HG03354 (cell line): ENCODE results near the gene AP2M1.
A peak's percentile ranks its signal among the peaks of the same experiment; 100 is the strongest.
"Not testable (repeated sequence)": the region's sequence is repeated elsewhere in the genome, so short reads cannot be mapped to it uniquely, and the experiment has no call there.

Experiments used
- ATAC-seq: cut with Tn5 transposase; IDR thresholded peaks from one replicate; pipeline ENCODE4 v1.9.1; 2021; ENCODE audit warnings: mild to moderate bottlenecking; ENCODE audit not compliant: unreplicated experiment, poor library complexity, severe bottlenecking

Gene AP2M1

GRCh38 chr3:184174646-184175492 lies at the start of gene AP2M1:
Gene AP2M1, plus strand, starts transcription at chr3:184174855. Its CDS starts 2,139 bp downstream, at chr3:184176994.
- ATAC-seq, result peak; percentile 97

GRCh38 chr3:184126006-184126405 lies 48.6 kb upstream of the AP2M1 start:
- no peak for ATAC-seq

- ATAC-seq, result no peak
Measured at GRCh38 chr3:184129012-184129411, 45.6 kb upstream of the AP2M1 start.

- no peak for ATAC-seq
Measured at GRCh38 chr3:184132945-184133344, 41.7 kb upstream of the AP2M1 start.

GRCh38 chr3:184133840-184134745 lies 40.6 kb upstream of the AP2M1 start:
- peak; percentile 41 for ATAC-seq

GRCh38 chr3:184134746-184135148 lies 39.9 kb upstream of the AP2M1 start:
- ATAC-seq, result peak; percentile 13

GRCh38 chr3:184135149-184135910 lies 39.3 kb upstream of the AP2M1 start, which contains the start of gene EIF2B5:
Gene EIF2B5, plus strand, starts transcription at chr3:184135358. Its CDS starts 28 bp downstream, at chr3:184135386.
- peak; percentile 86 for ATAC-seq

- ATAC-seq, result peak; percentile 2
Measured at GRCh38 chr3:184135911-184136260, 38.8 kb upstream of the AP2M1 start.

GRCh38 chr3:184140436-184140835 lies 34.2 kb upstream of the AP2M1 start:
- ATAC-seq, result no peak

GRCh38 chr3:184142199-184142598 lies 32.5 kb upstream of the AP2M1 start:
- ATAC-seq, result no peak

GRCh38 chr3:184143327-184143726 lies 31.3 kb upstream of the AP2M1 start:
- no peak for ATAC-seq

GRCh38 chr3:184144505-184144904 lies 30.1 kb upstream of the AP2M1 start:
- ATAC-seq, result no peak

- no peak for ATAC-seq
Measured at GRCh38 chr3:184145111-184145524, 29.5 kb upstream of the AP2M1 start.

- ATAC-seq, result no peak
Measured at GRCh38 chr3:184145751-184146270, 28.8 kb upstream of the AP2M1 start.

- ATAC-seq, result no peak
Measured at GRCh38 chr3:184148076-184148475, 26.6 kb upstream of the AP2M1 start.

- no peak for ATAC-seq
Measured at GRCh38 chr3:184149123-184149522, 25.5 kb upstream of the AP2M1 start.

GRCh38 chr3:184149770-184150169 lies 24.9 kb upstream of the AP2M1 start:
- not testable (repeated sequence) for ATAC-seq

- peak; percentile 78 for ATAC-seq
Measured at GRCh38 chr3:184154885-184155643, 19.6 kb upstream of the AP2M1 start, which contains the start of gene DVL3. Gene DVL3, plus strand, starts transcription at chr3:184155377. Its CDS starts 259 bp downstream, at chr3:184155636.
